ENCODE results near the gene CBLN1.

CBLN1 gene

GRCh38 chr16:49281480-49281842 lies at the start of gene CBLN1:
CBLN1 (minus strand) TSS chr16:49281838; CDS start chr16:49281465, 373 bp downstream.
- no peak for DNase-seq

- DNase-seq = no peak
Measured at GRCh38 chr16:49330562-49331201, 49.0 kb upstream of the CBLN1 start.

- no peak for DNase-seq
Measured at GRCh38 chr16:49328325-49328724, 46.7 kb upstream of the CBLN1 start.

GRCh38 chr16:49327466-49327865 lies 45.8 kb upstream of the CBLN1 start:
- DNase-seq = no peak

GRCh38 chr16:49324703-49325102 lies 43.1 kb upstream of the CBLN1 start:
- no peak for DNase-seq

GRCh38 chr16:49315602-49316001 lies 34.0 kb upstream of the CBLN1 start:
- no peak for DNase-seq

GRCh38 chr16:49312389-49312985 lies 30.8 kb upstream of the CBLN1 start:
- DNase-seq = no peak

- no peak for DNase-seq
Measured at GRCh38 chr16:49311823-49312222, 30.2 kb upstream of the CBLN1 start.

GRCh38 chr16:49307176-49307575 lies 25.5 kb upstream of the CBLN1 start:
- DNase-seq = no peak

- no peak for DNase-seq
Measured at GRCh38 chr16:49305406-49305805, 23.8 kb upstream of the CBLN1 start.

GRCh38 chr16:49292413-49292812 lies 10.8 kb upstream of the CBLN1 start:
- DNase-seq = no peak

GRCh38 chr16:49287572-49287971 lies 5.9 kb upstream of the CBLN1 start:
- DNase-seq = no peak

- DNase-seq = no peak
Measured at GRCh38 chr16:49284962-49285361, 3.3 kb upstream of the CBLN1 start.

GRCh38 chr16:49283376-49284049 lies 1.9 kb upstream of the CBLN1 start:
- no peak for DNase-seq

- DNase-seq = no peak
Measured at GRCh38 chr16:49282690-49283375, 1.2 kb upstream of the CBLN1 start.

- DNase-seq = no peak
Measured at GRCh38 chr16:49281843-49282642, 405 bp upstream of the CBLN1 start.

GRCh38 chr16:49280841-49281371 lies 732 bp downstream of the CBLN1 start:
- no peak for DNase-seq

GRCh38 chr16:49280105-49280741 lies 1.4 kb downstream of the CBLN1 start:
- DNase-seq = no peak

GRCh38 chr16:49278944-49279725 lies 2.5 kb downstream of the CBLN1 start:
- DNase-seq = no peak

- DNase-seq = no peak
Measured at GRCh38 chr16:49278567-49278827, 3.1 kb downstream of the CBLN1 start.

- DNase-seq = no peak
Measured at GRCh38 chr16:49277766-49278566, 3.7 kb downstream of the CBLN1 start.

Measured in NCI-H345 (cell line).